ENCODE data around the gene ATP6V0A1.

The ATP6V0A1 gene

DNA sequence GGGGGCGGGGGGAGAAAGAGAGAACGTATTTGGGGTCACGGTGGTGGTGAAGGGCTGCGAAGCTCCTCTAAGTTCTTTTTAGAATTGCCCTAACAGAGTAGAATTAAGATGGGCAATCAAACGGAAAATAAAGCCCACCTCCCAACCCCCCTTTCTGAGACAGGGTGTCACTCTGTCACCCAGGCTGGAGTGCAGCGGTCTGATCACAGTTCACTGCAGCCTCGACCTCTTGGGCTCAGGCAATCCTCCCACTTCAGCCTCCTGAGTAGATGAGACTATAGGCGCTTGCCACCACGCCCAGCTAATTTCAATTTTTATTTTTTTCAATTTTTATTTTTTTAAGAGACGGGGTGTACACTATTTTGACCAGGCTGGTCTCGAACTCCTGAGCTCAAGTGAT lies 34.9 kb upstream of the ATP6V0A1 start:
- no peak overlapping the region for H3K4me3 ChIP-seq (ENCODE audit: low read depth, low read length)
- no peak for DNase-seq (ENCODE audit: low read depth)
- TF ChIP-seq, protein P1, sequence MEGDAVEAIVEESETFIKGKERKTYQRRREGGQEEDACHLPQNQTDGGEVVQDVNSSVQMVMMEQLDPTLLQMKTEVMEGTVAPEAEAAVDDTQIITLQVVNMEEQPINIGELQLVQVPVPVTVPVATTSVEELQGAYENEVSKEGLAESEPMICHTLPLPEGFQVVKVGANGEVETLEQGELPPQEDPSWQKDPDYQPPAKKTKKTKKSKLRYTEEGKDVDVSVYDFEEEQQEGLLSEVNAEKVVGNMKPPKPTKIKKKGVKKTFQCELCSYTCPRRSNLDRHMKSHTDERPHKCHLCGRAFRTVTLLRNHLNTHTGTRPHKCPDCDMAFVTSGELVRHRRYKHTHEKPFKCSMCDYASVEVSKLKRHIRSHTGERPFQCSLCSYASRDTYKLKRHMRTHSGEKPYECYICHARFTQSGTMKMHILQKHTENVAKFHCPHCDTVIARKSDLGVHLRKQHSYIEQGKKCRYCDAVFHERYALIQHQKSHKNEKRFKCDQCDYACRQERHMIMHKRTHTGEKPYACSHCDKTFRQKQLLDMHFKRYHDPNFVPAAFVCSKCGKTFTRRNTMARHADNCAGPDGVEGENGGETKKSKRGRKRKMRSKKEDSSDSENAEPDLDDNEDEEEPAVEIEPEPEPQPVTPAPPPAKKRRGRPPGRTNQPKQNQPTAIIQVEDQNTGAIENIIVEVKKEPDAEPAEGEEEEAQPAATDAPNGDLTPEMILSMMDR (IDR thresholded peaks at IDR 0.05; ENCODE audit: control insufficient read depth, extremely low read depth, insufficient read depth) = no peak

GRCh38 chr17:42424991-42425610 lies 33.6 kb upstream of the ATP6V0A1 start:
- TF ChIP-seq, protein P1 (IDR thresholded peaks at IDR 0.05; ENCODE audit: control insufficient read depth, extremely low read depth, insufficient read depth) = no peak
- H3K4me3 ChIP-seq (ENCODE audit: low read depth, low read length) = no peak overlapping the region
- DNase-seq (ENCODE audit: low read depth) = no peak

DNA sequence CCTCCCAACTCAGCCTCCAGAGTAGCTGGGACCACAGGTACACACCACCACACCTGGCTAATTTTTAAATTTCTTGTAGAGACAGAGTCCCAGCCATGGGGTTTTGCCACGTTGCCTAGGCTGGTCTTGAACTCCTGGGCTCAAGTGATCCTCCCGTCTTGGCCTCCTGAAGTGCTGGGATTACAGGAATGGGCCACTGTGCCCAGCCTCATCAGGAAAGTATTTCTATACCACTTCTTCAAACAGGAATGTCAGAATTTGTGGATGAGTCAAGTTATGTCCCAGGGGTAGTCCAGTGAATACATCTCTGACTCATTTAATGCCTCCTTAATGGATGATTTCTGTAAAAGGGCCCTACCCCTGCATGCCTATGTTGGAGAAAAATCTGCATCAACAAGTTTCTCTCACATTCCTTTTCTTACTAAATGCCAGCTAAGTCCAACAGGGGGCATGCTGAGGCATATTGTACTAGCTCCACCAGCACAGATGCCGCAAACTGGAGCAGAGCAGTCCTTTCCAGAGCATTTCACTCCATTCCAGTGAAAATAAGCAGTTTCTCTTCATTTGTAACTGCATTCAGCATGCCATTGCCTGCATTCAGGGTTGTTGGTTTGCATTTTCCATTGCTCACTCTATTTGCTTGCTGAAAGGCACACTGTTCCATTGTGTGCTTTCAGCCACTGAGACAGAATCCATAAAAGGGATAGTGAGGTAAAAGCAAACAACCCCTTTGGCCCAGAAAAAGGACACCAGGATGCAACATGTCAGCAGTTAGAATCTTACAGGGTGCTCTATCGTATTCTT lies 30.3 kb upstream of the ATP6V0A1 start:
- DNase-seq (ENCODE audit: low read depth) = peak; percentile 28
- TF ChIP-seq, protein P1 (IDR thresholded peaks at IDR 0.05; ENCODE audit: control insufficient read depth, extremely low read depth, insufficient read depth) = peak; percentile 76
- H3K4me3 ChIP-seq (ENCODE audit: low read depth, low read length) = no peak overlapping the region

- no peak overlapping the region for H3K4me3 ChIP-seq (ENCODE audit: low read depth, low read length)
- no peak for DNase-seq (ENCODE audit: low read depth)
- TF ChIP-seq, protein P1 (IDR thresholded peaks at IDR 0.05; ENCODE audit: control insufficient read depth, extremely low read depth, insufficient read depth) = no peak
These were observed 28.8 kb upstream of the ATP6V0A1 start for GRCh38 chr17:42429726-42430447.

- no peak for DNase-seq (ENCODE audit: low read depth)
- TF ChIP-seq, protein P1 (IDR thresholded peaks at IDR 0.05; ENCODE audit: control insufficient read depth, extremely low read depth, insufficient read depth) = no peak
- no peak overlapping the region for H3K4me3 ChIP-seq (ENCODE audit: low read depth, low read length)
These were observed 26.9 kb upstream of the ATP6V0A1 start for GRCh38 chr17:42431758-42432161.

GRCh38 chr17:42436391-42436790 lies 22.3 kb upstream of the ATP6V0A1 start:
- TF ChIP-seq, protein P1 (IDR thresholded peaks at IDR 0.05; ENCODE audit: control insufficient read depth, extremely low read depth, insufficient read depth) = no peak
- no peak for DNase-seq (ENCODE audit: low read depth)
- no peak overlapping the region for H3K4me3 ChIP-seq (ENCODE audit: low read depth, low read length)

Measured in LNCaP clone FGC (cell line).